HG03521 (cell line): ENCODE results near the gene KCNK2.

Source experiments
- ATAC-seq: cut with Tn5 transposase; IDR thresholded peaks from one replicate; pipeline ENCODE4 v1.9.1; 2021; ENCODE audit warnings: mild to moderate bottlenecking, moderate library complexity; ENCODE audit not compliant: unreplicated experiment

KCNK2 gene, protein sequence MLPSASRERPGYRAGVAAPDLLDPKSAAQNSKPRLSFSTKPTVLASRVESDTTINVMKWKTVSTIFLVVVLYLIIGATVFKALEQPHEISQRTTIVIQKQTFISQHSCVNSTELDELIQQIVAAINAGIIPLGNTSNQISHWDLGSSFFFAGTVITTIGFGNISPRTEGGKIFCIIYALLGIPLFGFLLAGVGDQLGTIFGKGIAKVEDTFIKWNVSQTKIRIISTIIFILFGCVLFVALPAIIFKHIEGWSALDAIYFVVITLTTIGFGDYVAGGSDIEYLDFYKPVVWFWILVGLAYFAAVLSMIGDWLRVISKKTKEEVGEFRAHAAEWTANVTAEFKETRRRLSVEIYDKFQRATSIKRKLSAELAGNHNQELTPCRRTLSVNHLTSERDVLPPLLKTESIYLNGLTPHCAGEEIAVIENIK

DNA sequence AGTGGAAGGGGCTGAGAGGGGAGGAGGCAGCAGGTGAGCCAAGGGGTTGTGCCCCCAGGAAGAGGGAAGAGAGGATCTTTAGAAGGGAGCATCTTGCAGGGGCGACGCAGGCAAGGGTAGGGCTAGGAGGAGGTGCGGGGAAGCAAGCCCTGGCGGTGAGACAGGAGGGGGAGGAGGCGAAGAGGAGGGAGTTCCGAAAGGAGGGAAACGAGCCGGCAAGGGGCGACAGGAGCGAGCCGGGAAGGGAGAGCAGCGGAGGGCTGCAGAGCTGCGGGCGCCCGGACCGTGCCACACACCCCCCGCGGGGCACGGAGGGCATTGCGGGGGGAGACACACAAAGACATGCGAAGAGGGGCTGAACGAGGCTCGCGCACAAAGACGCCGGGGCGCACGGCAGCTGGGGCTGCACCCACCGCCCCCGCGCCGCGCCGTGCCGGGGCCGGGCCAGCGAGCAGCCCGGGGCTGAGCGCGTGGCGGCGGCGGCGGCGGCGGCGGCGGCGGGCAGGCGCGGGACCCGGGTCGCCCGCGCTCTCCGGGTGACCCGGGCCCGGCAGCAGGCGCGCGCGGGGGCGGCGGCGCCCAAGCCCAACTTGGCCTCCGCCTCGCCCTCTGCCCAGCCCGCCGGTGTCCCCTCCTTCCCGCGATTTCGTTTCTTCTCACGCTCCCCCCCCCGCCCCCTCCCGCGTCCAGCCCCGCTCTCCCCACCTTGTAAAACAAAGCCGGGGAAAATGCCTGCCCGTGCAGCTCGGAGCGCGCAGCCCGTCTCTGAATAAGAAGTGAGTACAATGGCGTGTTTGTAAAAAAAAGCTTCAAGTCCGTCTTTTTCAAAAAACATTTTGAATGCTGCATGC is at the start of gene KCNK2:
KCNK2 (plus strand) TSS at position 206 of the 851 bp plus-strand sequence. CDS start 649 bp downstream, outside the sequence.
- no peak for ATAC-seq

DNA sequence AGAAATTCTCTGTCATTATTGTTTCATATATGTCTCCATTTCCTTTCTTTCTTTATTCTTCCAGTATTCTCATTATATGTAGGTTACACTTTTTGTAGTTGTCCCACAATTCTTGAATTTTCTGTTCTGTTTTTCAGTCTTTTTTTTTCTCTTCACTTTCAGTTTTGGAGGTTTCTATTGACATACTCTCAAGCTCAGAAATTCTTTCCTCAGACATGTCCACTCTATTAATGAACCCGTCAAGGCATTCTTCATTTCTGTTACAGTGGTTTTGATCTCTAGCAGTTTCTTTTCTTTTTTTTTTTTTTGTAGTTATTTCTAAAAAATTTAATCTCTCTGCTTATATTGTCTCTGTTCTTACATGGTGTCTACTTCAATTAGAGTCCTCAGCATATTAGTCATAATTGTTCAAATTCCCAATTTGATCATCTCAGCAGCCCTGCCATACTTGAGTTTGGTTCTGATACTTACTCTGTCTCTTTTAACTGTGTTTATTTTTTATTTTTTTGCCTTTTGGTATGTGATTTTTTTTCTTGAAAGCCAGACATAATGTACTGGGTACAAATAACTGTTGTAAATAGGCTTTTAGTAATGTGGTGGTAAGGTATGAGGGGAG is 49.5 kb upstream of the KCNK2 start:
- ATAC-seq: no peak

DNA sequence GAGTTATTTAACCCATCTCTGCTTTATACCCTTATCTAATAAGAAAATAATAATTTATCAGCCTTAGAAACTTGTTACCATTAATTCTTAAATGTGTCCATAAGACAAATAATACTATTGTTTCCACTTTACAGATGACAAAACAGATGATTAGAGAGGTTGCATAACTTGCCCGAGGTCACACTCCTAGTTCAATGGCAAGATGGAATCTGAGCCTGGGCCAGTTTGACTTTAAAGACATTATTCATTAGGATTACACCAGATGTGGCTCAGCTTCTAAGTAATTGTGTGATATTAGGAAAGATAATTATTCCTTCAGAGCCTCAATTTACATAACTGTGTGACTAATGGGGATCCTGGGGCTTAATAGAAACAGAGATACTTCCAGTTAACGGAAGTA is 42.3 kb upstream of the KCNK2 start:
- ATAC-seq: no peak

DNA sequence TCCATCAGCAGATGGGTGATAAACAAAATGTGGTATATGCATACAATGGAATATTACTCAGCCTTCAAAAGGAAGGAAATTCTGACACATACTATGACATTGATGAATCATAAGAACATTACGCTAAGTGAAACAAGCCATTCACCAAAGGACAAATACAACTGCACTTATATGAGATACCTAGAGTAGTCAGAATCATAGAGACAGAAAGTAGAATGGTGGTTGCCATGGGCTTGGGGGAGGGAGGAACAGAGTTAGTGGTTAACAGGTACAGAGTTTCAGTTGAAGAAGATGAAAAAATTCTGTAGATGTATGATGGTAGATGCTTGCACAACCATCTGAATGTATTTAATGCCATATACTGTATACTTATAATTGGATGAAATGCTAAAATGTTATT is 39.1 kb upstream of the KCNK2 start:
- no peak for ATAC-seq

DNA sequence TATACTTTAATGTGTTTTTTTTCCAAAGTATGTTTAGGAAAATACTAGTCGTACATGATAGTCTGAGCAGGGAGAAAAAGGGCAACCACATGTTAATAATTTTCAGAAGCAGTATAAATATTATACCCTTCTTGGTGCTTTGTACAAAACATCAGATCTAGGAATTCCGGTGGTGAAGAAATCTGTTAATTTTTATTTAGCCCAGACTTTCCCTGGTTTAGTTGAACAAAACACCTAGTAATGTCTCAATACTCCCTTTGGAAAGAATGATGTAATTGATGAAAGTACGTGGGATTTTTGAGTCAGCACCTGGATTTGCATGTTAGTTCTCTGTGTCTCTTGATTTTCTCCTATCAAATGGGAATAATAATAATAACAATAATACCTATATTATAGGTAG is 38.4 kb upstream of the KCNK2 start:
- no peak for ATAC-seq

DNA sequence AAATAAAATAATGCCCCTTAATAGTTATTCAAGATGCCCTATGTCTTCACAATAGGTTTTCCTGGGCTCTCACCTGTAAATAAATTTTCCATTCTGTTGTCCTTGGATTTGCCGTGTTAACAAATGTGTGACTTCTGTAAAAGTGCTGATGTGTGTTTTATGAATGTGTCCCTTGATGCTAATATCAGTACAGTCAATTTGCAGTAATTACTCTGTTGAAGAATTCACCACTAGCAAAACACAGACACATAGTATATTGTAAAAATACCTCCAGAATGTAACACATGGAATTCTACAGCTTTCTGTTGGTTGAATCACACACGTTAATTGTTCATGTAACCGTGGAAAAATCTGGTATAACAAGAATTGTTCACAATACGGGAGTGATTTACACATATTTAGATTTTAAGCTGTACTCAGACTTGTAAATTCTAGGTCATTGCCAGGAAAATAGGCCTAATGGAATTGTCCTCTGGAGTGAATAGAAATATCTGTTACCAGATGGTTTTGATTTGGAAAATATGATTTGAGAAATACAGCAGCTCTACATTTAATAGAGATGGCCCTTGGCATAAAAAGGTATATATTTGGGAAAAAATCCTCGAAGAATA is 36.7 kb upstream of the KCNK2 start:
- no peak for ATAC-seq

DNA sequence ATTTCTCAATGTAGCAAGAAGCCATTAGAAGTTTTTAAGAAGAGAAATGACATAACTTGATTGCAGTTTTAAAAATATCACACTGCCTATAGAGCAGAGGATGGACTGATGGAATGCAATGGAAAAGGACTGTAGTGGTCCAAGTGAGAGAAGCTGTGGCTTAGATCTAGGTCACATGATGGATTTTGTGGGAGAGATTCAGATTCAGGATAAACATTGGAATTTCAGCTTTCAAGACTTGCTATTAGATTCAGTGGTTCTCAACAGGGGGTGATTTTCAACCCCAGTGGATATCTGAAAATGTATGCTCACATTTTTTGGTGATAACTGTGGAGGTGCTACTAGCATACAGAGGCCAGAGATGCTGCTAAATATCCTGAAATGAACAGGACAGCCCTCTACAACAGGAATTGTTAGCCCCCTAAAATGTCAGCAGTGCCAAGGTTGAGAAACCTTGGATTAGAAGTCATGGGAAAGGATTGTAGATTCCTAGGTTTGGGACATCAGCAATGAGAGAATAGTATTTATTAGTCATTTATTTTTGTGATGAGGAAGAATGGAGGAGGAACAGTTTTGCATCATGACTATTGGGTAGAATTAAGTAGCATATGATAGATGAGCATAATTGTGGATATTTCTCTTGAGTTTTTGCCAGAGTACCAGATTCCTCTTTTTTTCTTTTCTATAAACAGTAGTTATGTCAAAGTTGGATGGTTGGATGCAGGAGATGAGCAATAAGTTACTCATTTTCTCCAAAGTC is 30.1 kb upstream of the KCNK2 start:
- no peak for ATAC-seq

DNA sequence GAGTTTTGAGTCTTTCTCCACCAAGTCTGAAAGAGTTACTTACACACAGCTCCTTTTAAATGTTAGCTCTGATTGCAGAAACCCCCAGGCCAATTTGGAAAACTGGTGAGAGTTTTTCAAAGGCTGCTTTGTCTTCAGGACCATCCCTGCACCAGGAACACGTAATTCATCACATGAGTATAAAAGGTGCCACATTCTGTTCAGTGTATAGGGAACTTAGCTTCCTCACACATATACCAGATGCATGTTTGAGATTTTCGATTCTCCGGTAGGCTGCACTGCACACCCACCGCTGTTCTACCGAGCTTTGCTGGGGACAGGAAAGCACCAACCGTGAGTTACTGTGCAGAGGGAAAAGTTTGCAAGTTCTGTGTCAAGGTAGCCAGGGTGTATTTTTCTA is 28.3 kb upstream of the KCNK2 start:
- ATAC-seq: no peak

DNA sequence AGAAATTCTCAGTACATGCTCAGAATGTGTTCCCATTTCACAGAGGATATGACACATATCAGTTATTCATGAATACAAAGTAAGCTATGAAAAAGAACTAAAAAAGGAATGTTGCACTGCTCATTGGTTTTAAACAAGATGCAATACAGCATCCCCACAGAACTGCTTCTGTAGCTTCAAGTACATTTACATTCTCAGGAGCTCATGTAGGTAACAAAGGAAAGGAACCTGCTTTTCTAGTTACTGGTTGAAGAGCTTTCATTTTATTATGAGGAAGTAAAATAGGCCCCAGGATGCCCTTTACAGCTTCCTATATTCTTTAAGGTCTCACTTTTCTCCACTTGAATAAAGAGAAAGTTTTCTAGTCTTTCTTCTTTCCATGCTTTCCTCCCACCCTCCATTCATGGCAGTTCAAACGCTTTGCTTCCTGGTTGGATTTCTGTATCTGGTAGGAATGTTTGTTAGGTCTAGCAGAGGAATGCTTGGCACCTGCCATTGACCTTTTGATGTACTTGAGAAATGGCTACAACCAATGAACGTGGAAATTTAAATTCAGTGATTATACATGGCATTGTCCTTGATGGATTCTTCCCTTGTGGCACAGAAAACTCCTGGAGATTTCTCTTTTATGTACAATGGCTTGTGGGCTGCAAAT is 27.1 kb upstream of the KCNK2 start:
- ATAC-seq: no peak

DNA sequence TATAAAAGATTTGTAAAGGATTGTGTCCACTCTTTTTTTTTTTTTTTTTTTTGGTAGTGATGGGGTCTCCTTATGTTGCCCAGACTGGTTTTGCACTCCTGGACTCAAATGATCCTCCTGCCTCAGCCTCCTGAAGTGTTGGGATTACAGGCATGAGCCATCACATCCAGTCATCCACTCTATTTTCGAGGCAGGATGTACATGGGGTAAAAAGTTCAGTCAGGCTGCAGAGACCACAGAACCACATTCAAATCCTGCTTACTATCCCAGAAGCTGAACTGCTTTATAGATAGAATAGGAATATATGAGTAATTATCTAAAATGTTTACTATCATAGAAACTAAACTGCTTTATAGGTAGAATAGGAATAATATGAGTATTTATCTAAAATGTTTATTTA is 26.0 kb upstream of the KCNK2 start:
- ATAC-seq: no peak

DNA sequence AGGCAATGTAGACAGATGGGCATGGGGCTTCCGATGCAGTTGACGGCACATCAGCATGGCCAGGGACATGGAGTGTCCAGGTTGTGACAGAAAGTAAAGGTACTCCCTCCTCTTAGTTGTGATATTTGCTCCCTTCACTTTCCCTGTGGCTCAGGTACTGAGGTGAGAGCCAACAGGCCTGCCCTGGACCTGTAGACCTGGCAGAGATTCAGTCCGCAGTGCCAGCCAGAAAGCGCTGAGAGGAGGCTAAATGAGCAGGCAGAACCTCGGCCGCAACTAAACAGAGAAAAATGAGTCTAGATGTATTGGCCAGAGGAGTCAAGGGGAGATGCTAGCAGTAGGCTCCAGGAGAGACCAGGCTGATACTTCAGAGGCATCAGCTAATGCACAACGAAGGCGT is 22.6 kb upstream of the KCNK2 start:
- ATAC-seq: no peak

DNA sequence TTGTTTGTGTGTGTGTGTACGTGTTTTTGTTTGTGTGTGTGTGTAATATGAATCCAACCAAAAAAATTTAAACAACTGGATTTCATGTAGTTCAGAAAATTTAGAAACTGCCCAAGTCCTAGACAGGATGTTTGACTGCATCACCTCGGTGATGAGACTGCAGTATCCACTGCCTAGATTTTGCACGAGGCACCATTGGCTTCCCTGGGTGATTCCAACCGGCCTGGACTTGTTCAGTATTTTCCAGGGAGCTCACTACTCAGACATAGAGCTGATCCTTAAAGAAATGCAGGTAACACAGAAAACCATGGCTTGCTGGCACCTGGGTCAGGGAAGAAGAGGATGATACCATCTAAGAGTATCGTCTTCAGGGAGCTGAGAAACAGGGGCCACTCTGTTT is 18.2 kb upstream of the KCNK2 start:
- ATAC-seq: no peak

DNA sequence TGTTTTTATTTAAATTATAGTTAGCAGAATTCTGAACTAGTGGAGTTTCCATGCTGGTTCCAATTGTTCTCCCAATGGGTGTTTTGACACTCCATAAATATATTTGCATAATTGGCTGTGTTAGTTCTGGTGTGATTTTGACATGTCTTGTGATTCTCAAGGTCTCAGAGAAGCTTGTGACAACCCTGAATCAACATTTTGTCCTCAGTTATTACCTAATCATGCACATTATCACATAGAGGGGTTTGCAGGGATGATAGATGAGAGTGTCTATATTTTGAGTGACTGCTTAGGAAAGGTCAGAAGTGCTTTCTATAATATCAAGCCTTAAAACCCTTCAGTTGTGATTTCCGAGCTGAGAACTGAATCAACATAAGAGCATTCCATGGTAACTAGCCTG is 11.5 kb upstream of the KCNK2 start:
- no peak for ATAC-seq

DNA sequence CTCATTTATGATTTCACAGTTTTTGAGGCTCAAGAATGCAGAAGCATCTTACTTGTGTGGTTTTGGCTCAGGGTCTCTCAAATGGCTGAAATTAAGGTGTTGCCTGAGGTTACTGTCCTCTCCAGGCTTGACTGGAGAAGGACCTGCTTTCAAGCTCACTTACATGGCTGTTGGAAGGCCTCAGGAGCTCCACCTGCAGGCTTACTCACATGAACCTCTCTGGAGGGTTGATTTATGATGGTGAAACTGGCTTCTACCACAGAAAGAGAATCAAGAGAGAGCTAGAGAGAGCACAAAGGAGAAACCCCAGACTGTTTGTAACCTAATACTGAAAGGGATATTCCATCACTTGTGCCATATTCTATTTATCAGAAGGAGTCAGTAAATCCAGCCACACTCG is 6.2 kb upstream of the KCNK2 start:
- ATAC-seq: peak; percentile 51

DNA sequence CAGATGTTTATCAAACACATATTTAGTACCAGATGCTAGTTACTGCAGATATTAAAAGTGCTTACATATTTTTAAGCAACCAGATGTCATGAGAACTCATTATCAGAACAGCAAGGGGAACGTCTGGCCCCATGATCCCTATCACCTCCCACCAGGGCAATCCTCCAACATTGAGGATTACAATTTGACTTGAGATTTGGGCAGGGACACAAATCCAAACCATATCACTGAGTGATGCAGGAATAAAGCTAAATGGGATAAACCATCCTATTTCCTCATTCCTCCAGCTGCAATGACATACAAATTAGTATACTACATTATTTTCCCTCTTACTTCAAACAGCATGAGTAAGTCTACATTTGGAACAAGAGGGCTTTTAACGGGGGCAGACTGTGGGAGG is 3.1 kb upstream of the KCNK2 start:
- no peak for ATAC-seq

DNA sequence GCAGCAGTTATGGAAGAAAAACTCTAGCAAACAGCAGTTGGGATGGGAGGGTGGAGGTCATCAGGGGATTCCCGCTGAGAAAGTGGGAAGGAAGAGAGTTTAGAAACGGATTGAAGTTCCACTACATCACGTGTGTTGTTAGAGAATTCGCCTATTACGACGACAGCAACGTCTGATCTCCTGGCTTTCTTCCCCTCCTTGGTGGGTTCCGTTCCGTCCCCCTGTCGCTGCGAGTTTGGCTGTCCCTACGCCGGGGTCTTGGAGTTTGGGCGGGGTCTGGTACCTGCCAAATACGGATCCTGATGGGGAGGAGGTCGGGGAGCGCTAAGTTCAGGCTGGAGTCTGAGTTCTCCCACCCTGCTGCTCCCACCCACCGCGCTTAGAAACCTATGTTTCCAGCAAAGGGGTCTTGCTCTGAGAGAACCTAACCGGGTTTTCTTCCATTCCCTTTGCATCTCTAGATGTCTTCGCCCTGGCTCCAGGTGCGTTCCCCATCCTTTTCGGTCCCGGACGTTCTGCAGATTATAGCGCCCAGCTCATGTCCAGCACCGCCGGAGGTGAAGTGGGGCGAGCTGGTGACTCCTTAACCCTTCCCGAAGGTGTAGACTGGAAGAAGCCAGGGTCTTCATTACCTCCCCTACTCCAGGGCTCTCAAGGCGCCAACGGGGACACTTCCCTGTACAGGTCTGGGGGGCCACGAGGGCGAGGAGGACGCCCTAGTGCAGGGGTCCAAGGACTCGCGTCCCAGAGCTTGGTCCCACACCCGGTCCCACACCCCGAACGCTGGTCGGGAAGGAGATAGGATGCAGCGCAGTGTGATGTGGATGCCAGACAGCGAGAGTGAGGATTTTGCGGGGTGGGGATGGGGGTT is 641 bp upstream of the KCNK2 start:
- ATAC-seq: no peak

DNA sequence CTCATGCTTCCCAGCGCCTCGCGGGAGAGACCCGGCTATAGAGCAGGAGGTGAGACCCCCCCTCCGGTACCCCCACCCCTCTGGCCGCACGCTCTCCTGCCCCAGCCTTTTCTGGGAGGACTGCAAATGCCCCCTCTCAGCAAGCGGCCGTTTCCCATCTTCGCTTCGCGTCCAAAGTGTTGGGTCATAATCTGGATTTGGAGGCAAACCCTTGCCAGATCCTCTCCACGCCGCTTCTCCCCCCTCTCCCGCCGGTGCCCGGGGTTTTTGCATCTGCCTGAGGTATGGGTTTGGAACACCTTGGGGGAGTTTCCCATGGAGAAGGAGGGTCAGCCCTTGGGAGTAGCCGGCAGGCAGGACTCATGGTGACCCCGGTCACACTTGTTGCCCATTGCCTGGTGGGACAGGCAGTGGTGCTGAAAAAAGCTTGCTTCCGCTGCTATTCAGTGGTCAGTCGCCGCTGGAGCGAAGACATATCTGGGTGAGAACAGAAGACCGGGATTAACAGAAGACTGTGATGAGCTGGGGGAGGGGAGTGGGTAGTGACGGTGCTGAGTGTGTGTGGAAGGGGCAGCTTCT is 935 bp downstream of the KCNK2 start:
- no peak for ATAC-seq

DNA sequence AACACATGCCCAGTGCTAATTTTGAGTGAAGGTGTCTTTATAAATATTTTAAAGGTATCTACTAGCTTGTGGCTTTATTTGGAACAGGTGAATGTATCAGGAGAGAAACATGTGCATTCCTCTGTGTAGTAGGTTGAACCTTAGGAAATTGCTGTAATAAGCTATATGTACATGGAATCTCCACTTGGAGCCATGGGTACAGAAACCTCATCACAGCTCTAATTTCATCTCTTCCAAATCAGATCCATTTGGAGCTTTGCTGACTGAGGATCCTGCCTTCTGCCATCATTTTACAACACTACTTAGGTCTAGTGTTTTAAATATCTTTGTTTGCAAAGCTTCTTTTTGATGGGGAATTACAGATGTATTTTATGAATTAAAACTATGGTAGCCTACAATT is 2.1 kb downstream of the KCNK2 start:
- no peak for ATAC-seq

DNA sequence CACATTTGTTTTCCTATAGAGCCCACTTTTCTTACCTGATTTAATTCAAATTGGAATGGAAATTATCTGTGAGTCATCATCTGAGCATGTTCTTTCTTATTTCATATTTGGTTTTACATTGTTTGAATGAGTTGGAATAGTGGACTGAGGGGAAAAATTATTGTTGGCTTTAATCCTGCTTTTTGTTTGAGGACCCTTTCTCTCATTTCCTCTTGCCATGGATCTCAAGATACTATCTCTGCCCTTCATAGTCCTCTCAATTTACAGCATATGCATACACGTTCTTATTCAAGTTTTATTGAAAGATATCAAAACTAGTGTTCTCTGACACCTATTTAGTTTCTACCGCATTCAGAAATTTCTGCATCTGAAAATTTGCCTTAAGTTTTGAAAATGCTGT is 5.1 kb downstream of the KCNK2 start:
- ATAC-seq: no peak
